IPS-18a (cell line): ENCODE data around the gene PTPRN2.
"Not testable (repeated sequence)": the region's sequence is repeated elsewhere in the genome, so short reads cannot be mapped to it uniquely, and the experiment has no call there.

Experiments
- H3K27ac ChIP-seq: one replicate; pipeline ENCODE4 v1.5.1; 2013; ENCODE audit warnings: low read length
- H3K27me3 ChIP-seq: one replicate; pipeline ENCODE4 v1.6.1; 2013; ENCODE audit warnings: mild to moderate bottlenecking, low read length; ENCODE audit not compliant: control insufficient read depth, insufficient read depth
- H3K36me3 ChIP-seq: one replicate; pipeline ENCODE4 v1.6.1; 2013; ENCODE audit warnings: low read depth, low read length; ENCODE audit not compliant: control insufficient read depth
- H3K4me1 ChIP-seq: one replicate; pipeline ENCODE4 v1.6.1; 2013; ENCODE audit warnings: low read depth, low read length; ENCODE audit not compliant: control insufficient read depth
- H3K4me3 ChIP-seq: one replicate; pipeline ENCODE4 v1.5.1; 2013; ENCODE audit warnings: low read length
- H3K9ac ChIP-seq: one replicate; pipeline ENCODE4 v1.6.1; 2013; ENCODE audit warnings: mild to moderate bottlenecking, low read length, moderate library complexity
- H3K9me3 ChIP-seq: one replicate; pipeline ENCODE4 v1.6.1; 2013; ENCODE audit warnings: low read depth, low read length; ENCODE audit not compliant: control insufficient read depth

Gene PTPRN2

GRCh38 chr7:158256091-158256816, 331.4 kb downstream of the PTPRN2 start:
- no peak overlapping the region for H3K4me3 ChIP-seq
- no peaks in the 10 kb centered on the region for H3K36me3 ChIP-seq
- no peaks in the 10 kb centered on the region for H3K4me1 ChIP-seq
- no peak overlapping the region for H3K9ac ChIP-seq
- no peaks in the 10 kb centered on the region for H3K9me3 ChIP-seq
- H3K27ac ChIP-seq: no peak overlapping the region
- no peaks in the 10 kb centered on the region for H3K27me3 ChIP-seq

- Histone ChIP-seq H3K9ac (no peak overlapping the region), H3K36me3 (no peaks in the 10 kb centered on the region), H3K4me1 (no peaks in the 10 kb centered on the region), H3K27ac (no peak overlapping the region), H3K27me3 (no peaks in the 10 kb centered on the region), H3K9me3 (no peaks in the 10 kb centered on the region), H3K4me3 (no peak overlapping the region)
Observed at GRCh38 chr7:158255558-158255957, 332.1 kb downstream of the PTPRN2 start.

- Histone ChIP-seq H3K36me3 (no peaks in the 10 kb centered on the region), H3K9ac (no peak overlapping the region), H3K4me1 (no peaks in the 10 kb centered on the region), H3K27me3 (no peaks in the 10 kb centered on the region), H3K9me3 (no peaks in the 10 kb centered on the region), H3K4me3 (no peak overlapping the region), H3K27ac (no peak overlapping the region)
Observed at GRCh38 chr7:158255156-158255555, 332.5 kb downstream of the PTPRN2 start.

- not testable (repeated sequence) for H3K4me3 ChIP-seq, H3K27me3 ChIP-seq, H3K9ac ChIP-seq, H3K9me3 ChIP-seq, H3K36me3 ChIP-seq, H3K4me1 ChIP-seq, H3K27ac ChIP-seq
Observed at GRCh38 chr7:158253670-158254045, 334.0 kb downstream of the PTPRN2 start.

GRCh38 chr7:158252837-158253669, 334.6 kb downstream of the PTPRN2 start:
- Histone ChIP-seq H3K4me3 (no peak overlapping the region), H3K27me3 (no peaks in the 10 kb centered on the region), H3K9me3 (no peaks in the 10 kb centered on the region), H3K36me3 (no peaks in the 10 kb centered on the region), H3K27ac (no peak overlapping the region), H3K4me1 (no peaks in the 10 kb centered on the region), H3K9ac (no peak overlapping the region)

GRCh38 chr7:158252081-158252836, 335.4 kb downstream of the PTPRN2 start:
- H3K4me1 ChIP-seq: no peaks in the 10 kb centered on the region
- no peaks in the 10 kb centered on the region for H3K27me3 ChIP-seq
- H3K9me3 ChIP-seq: no peaks in the 10 kb centered on the region
- no peak overlapping the region for H3K27ac ChIP-seq
- H3K36me3 ChIP-seq: no peaks in the 10 kb centered on the region
- H3K4me3 ChIP-seq: no peak overlapping the region
- no peak overlapping the region for H3K9ac ChIP-seq

- Histone ChIP-seq H3K27ac (no peak overlapping the region), H3K27me3 (no peaks in the 10 kb centered on the region), H3K9ac (no peak overlapping the region), H3K4me3 (no peak overlapping the region), H3K4me1 (no peaks in the 10 kb centered on the region), H3K9me3 (no peaks in the 10 kb centered on the region), H3K36me3 (no peaks in the 10 kb centered on the region)
Observed at GRCh38 chr7:158251061-158251965, 336.3 kb downstream of the PTPRN2 start.

GRCh38 chr7:158249692-158250091, 337.9 kb downstream of the PTPRN2 start:
- no peaks in the 10 kb centered on the region for H3K9me3 ChIP-seq
- H3K4me3 ChIP-seq: no peak overlapping the region
- H3K36me3 ChIP-seq: no peaks in the 10 kb centered on the region
- no peak overlapping the region for H3K9ac ChIP-seq
- no peak overlapping the region for H3K27ac ChIP-seq
- no peaks in the 10 kb centered on the region for H3K27me3 ChIP-seq
- no peaks in the 10 kb centered on the region for H3K4me1 ChIP-seq

- Histone ChIP-seq H3K27me3 (no peaks in the 10 kb centered on the region), H3K4me3 (no peak overlapping the region), H3K9ac (no peak overlapping the region), H3K4me1 (no peaks in the 10 kb centered on the region), H3K36me3 (no peaks in the 10 kb centered on the region), H3K27ac (no peak overlapping the region), H3K9me3 (no peaks in the 10 kb centered on the region)
Observed at GRCh38 chr7:158248816-158249215, 338.8 kb downstream of the PTPRN2 start.

- H3K4me3 ChIP-seq: no peak overlapping the region
- no peaks in the 10 kb centered on the region for H3K36me3 ChIP-seq
- no peaks in the 10 kb centered on the region for H3K4me1 ChIP-seq
- H3K27ac ChIP-seq: no peak overlapping the region
- no peaks in the 10 kb centered on the region for H3K27me3 ChIP-seq
- no peaks in the 10 kb centered on the region for H3K9me3 ChIP-seq
- H3K9ac ChIP-seq: no peak overlapping the region
Observed at GRCh38 chr7:158247758-158248487, 339.7 kb downstream of the PTPRN2 start.
